HG02981 (cell line): ENCODE data around the gene PRLR.

Experiments used
- ATAC-seq: cut with Tn5 transposase; IDR thresholded peaks from one replicate; pipeline ENCODE4 v1.9.1; 2021; ENCODE audit warnings: mild to moderate bottlenecking, moderate library complexity; ENCODE audit not compliant: unreplicated experiment

Gene PRLR

DNA sequence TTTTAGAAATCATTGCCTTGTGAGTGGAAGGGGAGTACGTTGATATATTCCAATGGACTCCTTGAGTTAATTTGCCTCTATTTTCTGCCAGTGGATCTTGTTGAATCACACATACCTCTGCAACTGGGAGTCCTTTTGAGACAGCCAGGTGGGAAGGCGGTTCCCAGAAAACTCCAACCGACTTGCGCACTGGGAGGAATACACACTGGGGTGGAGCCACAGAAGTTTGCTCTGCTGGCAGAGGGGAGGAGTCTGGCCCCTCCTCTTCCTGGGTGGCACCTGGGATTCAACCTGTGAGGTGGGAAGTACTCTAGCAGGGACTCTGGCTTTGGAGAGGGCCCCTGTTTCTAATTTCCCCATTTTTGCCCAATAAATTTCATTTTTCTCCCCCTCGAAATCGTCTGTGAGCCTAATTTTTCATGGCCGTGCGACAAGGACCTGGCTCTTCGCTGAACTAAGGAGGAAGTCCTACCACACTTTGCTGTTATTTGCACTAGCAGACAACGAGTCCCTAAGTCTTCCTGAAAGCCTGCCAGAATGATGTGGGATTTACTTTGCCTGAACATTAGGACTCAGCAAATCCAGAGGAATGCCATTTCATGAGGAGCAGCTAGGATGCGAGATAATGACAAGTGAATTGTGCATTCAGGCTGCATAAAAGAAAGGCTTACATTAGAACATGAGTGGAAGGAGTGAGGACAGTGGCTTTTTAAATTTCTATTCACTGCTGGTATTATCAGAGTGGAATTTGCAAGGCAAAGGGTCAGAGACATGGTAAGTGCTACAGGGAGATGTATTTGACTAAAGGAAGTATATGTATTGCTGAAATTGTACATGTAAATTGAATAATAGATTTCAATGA is 67.2 kb downstream of the PRLR start:
- no peak for ATAC-seq

DNA sequence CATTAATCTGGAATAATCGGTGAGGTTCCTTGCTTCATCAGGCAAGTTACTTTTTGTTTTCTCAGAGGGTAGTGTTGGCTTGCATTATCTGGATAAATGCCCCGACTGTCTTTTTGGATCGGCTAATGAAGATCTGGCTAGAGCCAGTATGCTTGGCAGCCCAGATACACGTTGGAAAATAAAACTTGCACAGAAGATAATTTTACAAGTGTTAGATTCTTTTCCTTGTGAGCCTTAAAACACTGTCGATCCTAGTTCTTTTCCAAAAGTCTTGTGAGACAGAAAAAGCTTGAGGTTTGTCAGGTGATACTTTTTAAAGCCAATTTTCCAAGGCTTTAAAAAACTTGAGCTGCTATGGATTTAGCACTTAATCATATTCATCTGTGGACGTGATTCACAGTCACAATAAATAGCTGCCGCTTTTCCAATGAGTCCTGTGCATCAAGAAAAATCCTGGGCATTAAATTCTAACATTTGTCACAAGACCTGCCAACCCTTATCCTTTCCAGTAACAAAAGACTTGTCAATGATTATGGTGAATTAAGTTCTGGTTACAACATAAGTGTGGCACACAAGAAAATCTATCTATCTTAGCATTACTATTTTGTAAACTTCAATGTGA is 68.5 kb downstream of the PRLR start:
- ATAC-seq, result no peak

DNA sequence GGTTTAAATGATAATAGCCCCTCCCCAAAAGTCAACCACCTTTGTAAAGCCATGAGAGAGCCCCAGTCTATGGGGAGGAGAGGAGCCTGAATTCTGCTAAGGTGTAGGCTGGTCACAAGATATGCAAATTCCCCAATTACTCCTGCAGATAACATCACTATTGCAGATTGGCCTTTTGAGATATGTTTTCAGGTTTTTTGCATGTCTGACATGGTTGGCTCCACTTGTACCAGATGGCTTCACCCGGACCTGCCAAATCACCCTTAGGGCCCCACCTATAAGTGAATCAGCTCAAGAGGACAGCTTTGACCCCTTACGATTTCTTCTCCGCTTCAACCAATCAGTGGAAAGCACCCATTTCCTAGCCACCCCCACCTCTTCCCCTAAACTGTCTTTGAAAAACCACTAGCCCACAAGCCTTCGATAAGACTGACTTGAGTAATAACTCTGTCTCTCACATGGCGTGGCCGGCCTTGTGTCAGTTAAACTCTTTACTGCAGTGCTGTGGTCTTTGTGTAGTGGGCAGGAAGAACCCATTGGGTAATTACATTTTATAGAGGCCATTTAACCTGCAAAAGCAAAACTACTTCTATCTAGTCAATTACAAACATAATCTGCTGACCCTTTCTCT is 69.7 kb downstream of the PRLR start:
- no peak for ATAC-seq

DNA sequence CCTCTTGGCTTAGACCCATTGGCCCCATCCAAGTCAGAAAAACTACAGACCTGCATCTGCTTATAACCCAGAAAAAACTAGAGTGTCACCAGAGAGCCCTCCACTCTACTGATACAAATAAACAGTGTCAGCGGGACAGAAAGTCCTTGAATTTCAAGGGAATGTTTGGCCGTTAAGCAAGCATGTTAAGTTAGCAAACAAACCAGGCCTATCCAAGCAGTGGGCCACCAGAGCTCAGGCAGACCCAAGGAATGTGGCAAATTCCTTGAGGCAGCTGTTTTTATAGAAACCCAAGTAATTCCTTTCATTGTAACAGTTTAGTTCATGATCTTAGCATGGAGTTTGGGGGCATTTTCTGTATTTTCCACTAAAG is 70.9 kb downstream of the PRLR start:
- no peak for ATAC-seq

DNA sequence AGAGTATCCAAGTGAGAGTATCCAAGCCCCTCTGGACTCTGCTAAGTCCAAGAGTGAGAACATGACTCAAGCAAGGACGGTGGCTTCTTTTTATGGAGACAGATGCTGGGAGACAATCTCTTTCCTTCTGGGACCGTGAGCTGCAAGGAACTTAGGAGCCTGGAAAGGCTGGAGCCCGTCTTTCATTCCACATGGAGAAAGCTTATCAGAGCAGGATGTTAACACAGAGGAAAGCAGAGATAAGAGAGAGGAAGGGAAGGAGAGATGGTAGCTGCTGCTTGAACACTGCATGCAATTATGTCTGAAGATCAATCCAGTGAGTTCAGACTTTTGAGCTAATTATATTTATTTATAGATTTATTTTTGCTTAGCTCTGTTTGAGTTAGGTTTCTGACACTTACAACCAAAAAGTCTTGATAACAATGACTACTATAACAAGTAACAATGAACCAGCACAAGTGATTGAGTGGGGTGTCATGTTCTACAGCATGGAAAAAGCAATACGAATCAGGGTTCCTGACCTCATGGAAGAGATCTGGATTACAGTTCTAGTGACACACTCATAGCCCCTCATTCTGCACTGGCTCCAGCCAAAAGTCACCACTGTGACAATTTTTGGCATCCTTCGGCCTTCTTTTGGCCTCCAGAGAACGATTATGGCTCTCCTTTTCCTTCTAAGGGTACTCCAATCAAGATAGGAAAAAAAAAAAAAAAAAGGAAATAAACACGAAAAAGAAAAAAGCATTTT is 71.5 kb downstream of the PRLR start:
- no peak for ATAC-seq

DNA sequence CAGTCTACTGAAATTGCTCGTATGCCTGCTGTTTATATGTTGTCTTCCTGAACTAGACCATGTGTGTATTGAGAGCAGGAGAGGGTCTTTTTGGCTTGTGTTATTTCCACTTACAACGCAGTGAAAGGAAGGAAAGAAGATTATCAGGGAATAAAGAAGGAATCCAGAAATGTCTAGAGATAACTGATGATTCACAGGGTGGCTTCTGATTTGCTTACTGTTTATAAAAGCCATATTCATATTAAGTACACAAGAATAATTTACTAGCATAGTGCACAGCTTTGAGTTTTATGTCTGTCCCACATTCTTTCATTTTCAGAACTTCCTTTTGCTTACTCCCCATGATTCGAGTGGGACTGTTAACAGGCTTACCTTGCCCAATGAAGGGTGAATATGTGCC is 72.1 kb downstream of the PRLR start:
- ATAC-seq, result no peak

DNA sequence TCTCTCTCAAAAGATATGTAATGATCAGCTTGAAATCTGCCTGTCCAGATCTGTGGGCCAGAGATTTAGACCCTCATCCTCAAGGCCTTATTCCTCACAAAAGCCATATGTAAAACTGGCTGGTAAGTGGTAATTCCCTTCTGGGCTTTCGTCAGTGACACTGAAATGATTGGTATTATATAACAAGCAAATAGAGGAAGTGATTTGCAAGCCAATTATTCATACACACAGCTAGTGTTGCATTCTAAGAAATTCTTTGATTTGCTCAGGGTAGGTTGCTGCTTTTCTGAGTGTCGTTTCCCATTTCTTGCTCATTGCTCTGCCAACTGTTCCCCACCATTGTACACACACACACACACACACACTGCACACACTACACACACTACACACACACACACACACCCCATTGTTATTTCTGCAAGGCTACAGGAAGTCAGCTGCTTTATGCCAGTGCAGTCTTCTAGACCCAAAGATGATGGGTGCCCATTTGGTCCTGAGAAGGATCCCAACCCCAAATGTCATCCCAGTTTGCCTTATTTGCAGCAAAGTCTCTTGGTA is 76.8 kb downstream of the PRLR start:
- no peak for ATAC-seq

DNA sequence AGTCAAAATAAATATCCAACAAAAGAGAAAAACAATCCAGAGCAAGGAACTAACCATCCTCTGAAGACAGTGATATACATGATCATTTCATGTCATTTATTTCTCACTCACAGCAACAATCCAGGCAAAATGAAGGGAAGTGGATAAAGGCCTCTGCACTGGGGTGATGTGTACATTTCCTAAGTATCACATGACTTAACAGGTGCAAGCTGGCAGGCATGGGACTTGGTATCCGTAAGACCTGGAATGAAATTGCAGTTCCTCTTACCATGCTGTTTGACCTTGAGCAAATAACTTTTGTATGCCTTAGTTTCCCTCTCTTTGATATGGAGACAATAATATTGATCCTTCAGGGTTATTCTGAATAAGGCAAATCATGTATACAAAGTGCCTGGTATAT is 77.6 kb downstream of the PRLR start:
- no peak for ATAC-seq

DNA sequence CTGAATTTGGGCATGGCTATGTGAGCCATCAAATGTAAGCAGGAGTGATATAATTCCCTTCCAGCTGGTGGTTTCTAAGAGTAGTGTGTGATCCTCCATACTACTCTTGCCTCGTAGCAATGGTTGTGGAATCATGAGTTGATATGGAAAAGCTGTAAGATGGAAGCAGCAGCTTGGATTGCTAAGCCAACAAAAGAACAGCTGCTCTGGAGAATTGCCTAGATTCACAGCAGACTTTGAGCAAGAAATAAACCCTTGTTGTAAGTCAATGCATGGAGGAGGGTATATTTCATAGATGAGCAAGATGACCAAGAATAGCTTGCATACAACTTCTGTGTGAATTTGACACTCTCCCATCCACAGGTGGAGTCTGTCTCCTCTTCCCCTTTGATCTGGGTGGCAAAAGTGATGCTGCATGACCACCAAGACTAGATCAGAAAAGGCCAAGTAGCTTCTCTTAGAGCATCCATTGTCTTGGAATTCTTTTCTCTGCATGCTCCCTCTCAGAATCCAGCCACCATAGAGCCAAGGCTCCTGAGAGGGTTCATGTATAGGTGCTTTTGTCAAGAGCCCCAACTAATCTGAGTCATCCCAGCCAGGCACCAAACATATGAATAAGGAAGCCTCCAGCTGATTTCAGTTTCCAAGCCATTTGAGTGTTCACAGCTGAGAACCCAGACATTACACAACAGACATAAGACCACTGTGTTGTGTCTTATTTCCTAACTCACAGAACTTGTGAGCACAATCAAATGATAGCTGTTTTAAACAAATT is 79.0 kb downstream of the PRLR start:
- ATAC-seq, result no peak

DNA sequence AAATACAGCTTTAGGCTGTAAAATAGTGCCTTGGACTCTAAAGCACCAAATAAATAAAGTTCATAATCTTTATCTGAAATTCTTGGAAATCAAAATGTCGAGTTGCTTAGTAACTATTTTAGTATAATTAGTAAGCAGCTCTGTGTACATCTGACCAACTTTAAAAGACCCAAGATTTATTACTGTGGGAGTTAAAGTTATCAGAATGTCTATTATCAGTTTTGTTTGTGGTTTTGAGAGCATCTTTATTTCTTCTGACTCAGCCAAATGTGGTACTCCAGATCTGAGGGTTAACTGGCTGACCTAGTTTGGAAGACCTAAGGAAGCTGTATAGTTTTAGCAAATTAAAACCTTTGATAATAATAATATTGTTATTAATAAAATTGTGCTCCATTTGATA is 81.2 kb downstream of the PRLR start:
- ATAC-seq, result no peak

DNA sequence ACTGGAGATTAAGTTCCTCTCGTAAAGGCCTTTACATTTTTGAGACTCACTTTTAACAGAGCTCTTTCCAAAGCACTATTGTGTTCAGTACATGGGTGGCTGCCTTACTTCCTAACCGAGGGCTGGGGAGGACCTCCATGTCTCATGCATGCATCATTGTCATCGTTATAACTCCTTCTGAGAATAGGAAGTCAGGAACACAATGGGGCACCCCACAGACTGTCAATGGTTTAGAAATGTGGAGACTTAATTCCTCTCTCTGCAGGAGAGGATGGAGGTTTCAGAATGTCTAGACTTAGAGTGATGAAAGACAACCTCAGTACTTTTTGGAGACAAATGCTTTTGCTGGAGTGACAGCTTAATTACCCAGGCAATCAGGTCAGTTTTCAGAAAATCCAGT is 83.9 kb downstream of the PRLR start:
- no peak for ATAC-seq

DNA sequence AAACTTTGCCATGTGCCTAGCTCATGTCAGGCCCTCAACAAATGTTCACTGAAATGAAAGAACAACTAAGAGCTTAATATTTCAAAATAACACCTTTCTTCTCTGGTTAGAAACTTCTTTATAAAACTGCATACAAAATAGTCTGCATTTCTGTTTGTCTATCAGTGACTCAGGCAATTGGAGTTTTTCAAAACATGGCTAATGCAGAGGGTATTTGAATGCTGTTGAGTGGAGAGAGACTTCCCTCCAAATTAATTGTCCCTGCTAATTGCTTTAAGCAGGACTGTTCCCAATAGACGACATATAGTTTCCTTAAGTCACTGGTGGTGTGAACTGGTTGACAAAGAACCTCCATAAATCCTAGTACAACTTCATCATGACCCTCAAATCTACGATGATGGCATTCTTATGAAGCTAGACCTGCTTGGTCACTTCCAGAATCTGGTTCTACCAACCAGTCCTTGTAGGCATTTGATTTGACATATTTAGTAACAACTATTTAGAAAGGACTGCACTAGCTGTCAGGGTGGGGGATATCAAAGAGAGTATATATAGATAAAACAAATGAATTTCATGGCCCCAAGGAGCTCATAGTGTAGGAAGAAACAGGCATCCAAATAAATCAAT is 84.5 kb downstream of the PRLR start:
- ATAC-seq, result no peak

DNA sequence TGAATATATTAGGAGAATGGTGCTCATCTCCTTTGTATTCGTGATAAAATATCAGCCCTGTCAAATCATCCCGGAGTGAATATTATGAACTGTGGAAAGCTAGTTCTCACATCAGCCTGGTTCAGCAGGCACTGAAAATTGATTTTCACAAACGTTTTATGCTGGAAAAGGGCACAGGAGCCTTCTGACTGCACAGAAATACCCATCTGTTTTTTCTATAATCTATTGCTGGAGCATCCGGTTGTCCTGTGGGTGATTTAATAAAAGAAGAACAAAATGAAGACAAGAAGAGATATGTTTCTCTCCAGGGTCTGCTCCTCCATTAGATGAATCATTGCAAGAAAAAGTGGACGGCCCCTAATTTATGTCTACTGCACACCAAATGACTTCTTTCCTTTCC is 85.3 kb downstream of the PRLR start:
- ATAC-seq, result no peak

DNA sequence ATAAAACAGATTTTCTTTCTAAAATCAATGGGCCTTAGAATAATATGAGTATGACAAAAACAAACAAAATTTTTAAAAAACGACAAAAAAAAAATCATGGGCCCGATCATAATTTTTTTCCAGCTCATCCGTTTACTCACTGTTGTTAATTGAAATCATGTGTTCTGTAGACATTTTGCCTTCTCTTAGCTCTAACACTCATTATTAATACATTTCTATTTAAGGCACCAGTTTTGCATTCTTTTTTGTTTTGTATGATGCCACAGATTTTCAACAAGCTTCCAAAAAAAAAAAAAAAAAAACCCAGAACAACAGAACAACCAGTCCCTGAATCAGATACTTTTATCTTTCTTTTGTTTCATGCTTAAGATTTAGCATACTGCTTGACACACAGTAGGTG is 86.4 kb downstream of the PRLR start:
- ATAC-seq, result no peak

DNA sequence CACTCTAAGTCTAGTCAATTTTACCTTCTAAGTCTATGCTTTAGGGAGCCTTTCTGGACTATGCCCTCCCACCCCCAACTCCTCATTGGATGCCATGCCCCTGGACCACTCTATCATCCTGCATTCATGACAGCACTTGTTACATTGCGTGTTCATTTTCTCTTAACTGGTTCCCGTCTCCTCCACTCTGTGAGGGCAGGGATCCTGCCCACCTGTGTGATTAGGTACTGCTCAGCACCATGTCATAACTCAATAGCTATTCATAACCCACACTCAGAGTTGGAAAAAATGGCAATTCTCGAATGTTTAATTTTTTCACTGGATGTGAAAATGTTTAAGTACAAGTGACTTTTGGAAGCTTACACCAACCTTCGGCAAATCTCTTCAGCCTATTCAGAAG is 88.5 kb downstream of the PRLR start:
- no peak for ATAC-seq

DNA sequence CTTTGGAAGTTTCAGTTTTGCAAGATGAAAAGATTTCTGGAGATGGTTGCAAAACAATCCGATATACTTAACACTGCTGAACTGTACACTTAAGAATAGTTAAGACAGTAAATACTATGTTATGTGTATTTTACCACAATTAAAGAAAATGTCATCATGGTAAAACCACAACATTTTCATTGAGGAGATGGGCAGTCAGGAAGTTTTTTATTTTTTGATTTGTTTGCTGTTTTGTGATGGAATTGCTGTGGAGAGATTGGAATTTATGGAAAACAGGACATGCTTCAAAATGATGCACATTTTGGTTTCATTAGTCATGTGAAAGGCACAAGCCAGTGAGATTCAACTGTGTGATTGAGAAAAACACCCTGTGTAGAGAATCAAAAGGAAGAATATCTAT is 92.1 kb downstream of the PRLR start:
- ATAC-seq, result no peak

DNA sequence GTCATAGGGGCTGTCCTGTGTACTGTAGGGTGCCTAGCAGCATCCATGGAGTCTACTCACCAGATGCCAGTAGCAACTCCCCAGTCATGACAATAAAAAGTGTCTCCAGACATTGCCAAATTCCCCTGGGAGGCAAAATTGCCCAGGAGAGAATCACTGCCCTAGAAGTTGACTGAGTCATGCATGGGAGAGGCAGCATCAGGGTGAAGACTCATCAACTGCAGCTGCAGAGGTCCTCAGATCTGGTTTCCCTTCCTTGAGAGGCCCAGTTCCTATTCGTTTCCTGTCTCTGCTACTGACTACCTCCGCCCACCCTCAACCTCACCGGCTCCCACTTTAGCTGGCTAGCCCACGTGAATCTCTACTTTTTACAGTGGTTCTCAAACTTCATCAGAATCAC is 93.9 kb downstream of the PRLR start:
- no peak for ATAC-seq

DNA sequence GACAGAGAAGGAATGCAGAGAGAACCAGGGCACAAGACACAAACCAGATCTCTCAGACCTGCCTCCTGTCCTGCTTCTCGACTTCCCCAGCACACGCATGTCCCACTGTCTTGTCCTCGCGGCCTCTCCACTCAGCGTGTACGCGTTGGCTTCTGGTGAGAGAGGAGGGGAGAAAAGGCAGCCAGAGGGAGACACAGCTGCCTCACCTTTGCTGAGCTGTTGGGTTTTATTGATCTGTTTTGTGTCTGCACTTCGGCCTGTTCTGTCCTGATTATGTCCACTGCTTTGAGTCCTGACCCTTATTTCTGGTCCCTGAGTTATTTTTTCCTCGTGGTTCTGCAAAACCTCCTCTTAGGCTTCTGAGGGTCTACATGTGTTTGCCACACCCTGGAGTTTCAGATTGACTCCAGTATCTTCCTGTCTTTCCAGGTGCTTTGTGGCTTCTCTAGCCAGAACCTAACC is 95.0 kb downstream of the PRLR start:
- ATAC-seq, result no peak

DNA sequence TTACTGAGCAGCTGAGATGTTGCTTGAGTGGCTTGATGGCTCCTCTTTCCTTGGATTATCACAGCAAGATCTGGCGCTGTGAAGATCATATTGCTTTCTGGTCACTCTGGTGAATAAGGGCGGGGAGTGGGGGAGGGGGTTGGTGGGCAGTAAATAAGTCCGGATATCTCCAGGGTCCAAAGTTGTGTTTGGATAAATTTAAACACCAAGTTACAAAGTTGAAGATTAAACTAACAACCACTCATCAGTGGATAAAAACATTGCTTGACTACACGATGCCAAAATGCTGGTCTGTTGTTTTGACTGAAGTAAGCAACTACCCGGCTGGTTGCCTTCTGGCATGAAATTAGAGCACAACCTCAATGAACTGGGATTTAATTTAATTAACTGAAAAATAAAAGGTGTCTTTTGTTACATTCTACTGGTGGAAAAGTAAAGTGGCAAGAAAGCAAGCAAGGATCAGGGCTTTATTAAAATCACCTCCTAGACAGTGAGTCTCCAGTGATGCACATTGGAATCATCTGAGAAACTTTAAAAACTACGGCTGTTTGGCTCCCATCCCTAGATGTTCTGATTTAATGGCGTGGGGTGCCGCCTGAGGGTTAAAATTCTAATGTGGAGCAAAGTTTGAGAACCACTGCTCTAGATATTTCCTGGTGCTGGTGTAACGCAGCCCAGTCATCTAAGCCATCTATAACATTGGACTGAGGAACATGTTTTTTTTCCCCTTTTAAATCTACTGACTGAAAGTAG is 95.8 kb downstream of the PRLR start:
- no peak for ATAC-seq
